Activated naive CD4-positive, alpha-beta T cell treated with anti-CD3 and anti-CD28 coated beads, Interleukin-2, amount 50 U/mL, for 16 hours (primary cell): ENCODE results near the gene N4BP2L2.

Experiments used
- DNase-seq: peaks from one replicate; pipeline ENCODE4 v3.0.0-alpha.2; 2020

The N4BP2L2 gene

GRCh38 chr13:32528358-32528757, 10.2 kb downstream of the N4BP2L2 start:
- DNase-seq = no peak

- no peak for DNase-seq
These were observed 11.4 kb downstream of the N4BP2L2 start for GRCh38 chr13:32527151-32527550.

DNA sequence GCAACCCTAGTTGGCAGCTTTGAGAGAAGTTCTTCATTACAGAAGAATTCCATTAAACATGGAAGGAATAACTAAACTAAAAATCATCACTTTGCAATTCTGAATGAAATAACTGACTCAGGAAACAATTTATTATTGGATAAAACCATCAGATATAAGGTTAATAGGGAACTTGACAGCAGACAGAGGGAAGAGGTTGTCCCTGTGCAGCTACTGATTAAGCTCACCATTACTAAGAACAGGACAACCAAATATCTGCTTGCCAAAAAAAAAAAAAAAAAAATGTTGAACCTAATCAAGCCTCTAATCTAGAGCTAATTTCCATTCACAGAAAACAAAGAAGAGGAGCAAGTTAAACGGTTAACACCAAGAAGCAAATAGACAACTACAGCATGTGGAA, 12.8 kb downstream of the N4BP2L2 start:
- no peak for DNase-seq

- DNase-seq = no peak
These were observed 23.3 kb downstream of the N4BP2L2 start for GRCh38 chr13:32515246-32515645.

DNA sequence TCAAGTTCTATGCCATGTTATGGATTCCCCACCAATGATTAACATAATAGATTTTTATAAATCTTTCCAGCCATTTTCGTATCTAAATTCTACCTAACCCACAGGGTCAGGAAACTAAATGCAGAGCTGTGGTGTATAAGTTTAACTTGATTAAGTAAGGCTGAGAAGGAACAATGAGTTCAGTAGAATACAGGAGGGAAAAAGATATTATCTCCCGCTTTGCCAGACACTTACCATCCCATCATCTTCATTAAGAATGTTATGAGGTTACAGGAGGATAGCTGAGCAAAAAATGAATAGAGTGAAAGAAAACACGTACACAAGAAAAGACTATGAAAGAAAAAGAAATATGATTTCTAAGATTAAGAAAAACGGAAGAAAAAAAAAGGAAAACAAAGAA, 27.1 kb downstream of the N4BP2L2 start:
- DNase-seq = no peak

DNA sequence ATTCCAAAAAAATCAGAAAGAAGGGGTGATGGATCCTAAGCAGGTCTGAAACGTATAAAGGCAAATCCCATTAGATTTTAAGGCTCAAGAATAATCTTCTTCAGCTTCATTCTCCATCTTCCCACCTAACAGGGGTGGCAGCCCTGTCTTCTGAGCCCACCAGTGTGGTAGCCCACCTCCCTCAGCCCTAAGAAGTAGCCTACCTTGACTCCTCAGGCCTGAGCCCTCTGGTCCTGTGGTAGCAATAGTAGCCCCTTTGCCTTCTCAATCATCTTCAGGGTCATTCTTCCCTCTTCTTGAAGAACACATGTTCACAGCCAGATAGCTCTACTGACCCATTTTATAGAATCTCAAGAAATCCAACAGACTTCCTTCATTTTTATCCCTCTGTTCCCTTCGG, 33.7 kb downstream of the N4BP2L2 start:
- DNase-seq = no peak

DNA sequence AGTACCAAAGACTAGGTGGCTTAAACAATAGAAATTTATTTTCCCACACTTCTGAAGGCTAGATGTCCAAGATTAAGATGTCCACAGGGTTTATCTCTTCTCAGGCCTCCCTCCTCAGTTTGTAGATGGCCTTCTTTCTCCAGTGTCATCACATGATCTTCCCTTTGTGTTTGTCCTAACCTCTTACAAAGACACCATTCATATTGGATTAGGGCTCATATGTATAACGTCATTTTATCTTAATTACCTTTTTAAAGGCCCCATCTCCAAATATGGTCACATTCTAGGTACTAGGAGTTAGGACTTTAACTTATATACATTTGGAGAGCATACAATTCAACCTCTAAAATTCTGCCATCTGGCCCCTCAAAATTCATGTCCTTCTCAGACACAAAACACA, 34.3 kb downstream of the N4BP2L2 start:
- no peak for DNase-seq

- no peak for DNase-seq
These were observed 34.9 kb downstream of the N4BP2L2 start for GRCh38 chr13:32503727-32504126.

- no peak for DNase-seq
These were observed 37.5 kb downstream of the N4BP2L2 start for GRCh38 chr13:32501064-32501463.

GRCh38 chr13:32499538-32500210, 38.9 kb downstream of the N4BP2L2 start:
- DNase-seq = no peak

GRCh38 chr13:32497589-32497988, 41.0 kb downstream of the N4BP2L2 start:
- no peak for DNase-seq

- DNase-seq = no peak
These were observed 41.9 kb downstream of the N4BP2L2 start for GRCh38 chr13:32496599-32497160.

DNA sequence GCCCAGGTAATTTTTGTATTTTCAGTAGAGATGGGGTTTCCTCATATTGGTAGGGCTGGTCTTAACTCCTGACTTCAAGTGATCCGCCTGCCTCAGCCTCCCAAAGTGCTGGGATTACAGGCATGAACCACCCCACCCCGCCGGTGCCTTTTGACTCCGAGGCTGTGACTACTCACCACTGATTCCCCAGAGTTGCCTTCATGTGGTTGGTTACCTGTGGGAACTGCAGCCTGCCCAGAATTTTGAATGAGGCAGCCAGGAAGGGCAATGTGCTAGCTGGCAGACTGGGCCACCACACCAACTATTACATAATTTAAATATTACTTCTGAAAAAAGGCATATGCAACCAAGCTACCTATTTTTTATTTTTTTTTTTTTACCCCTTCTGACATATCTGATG, 42.8 kb downstream of the N4BP2L2 start:
- DNase-seq = no peak

DNA sequence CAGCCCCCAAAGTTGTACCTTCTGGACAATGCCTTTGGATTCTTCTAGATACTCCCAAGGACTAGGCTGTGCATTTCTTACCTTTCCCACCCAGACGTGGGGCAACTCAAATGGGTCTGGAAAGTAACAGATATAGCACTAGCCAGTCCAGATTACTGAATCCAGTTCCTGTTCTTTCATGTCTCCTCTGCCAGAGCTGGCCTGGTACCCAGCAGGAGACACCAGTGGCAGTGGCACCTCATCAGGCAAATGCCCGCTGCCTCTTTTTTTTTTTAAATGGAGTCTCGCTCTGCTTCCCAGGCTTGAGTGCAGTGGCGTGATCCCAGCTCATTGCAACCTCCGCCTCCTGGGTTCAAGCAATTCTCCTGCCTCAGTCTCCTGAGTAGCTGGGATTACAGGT, 43.2 kb downstream of the N4BP2L2 start:
- no peak for DNase-seq

GRCh38 chr13:32491028-32491427, 47.6 kb downstream of the N4BP2L2 start:
- DNase-seq = no peak

DNA sequence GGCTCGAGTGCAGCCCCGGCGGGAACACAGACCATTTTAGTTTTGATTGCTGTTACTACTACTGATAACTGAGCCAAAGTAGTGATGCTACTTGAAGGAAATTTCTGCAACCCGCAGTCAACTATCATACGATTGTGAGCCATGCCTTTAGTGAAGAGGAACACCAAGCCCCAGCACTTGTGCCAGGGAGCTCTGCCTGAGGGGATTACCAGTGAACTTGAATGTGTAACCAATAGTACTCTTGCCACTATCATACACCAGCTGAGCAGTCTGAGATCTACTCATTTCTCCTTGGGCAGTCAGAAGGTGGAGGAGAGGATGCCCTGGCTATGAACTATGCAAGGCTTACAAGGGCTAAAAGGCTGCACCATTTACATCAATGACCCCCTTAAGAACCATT, 61.7 kb downstream of the N4BP2L2 start:
- DNase-seq = no peak

GRCh38 chr13:32476021-32476731, 62.4 kb downstream of the N4BP2L2 start:
- DNase-seq = no peak

GRCh38 chr13:32474999-32475792, 63.4 kb downstream of the N4BP2L2 start:
- DNase-seq = no peak

- DNase-seq = no peak
These were observed 64.9 kb downstream of the N4BP2L2 start for GRCh38 chr13:32473650-32474049.

GRCh38 chr13:32472194-32472621, 66.4 kb downstream of the N4BP2L2 start:
- DNase-seq = no peak

GRCh38 chr13:32471187-32471922, 67.2 kb downstream of the N4BP2L2 start:
- DNase-seq = no peak

- DNase-seq = no peak
These were observed 70.0 kb downstream of the N4BP2L2 start for GRCh38 chr13:32468502-32469142.
